CD4-positive, alpha-beta memory T cell (primary cell): ENCODE measurements around the gene ZFPM1. TPM values are rescaled to one million over a fixed set of nuclear protein-coding genes. Genes with fewer than 3 reads are reported as not detected.

Source experiments
- CTCF ChIA-PET: fragments of 350-600 bp; sonication (Branson Sonifier 250); formaldehyde crosslinking; loops from one replicate; lab custom pipeline; 2021; ENCODE audit warnings: inconsistent platforms; ENCODE audit not compliant: partially characterized antibody; lab: Charles Lee
- POLR2A ChIA-PET: fragments of 350-600 bp; sonication (Branson Sonifier 250); formaldehyde crosslinking; loops from one replicate; lab custom pipeline; 2021; ENCODE audit not compliant: partially characterized antibody; lab: Charles Lee
- DNase-seq, 5 donors: peaks; one replicate each; pipeline versions ENCODE4 v3.0.0 to v3.0.0-alpha.2; 2020 to 2022; ENCODE audit warnings: mixed read lengths in 1 of 5
- H3K27ac ChIP-seq: one replicate; pipeline ENCODE4 v1.7.0; 2013; ENCODE audit warnings: low read depth, low read length
- H3K27me3 ChIP-seq: 2 replicates; pipeline ENCODE4 v1.7.0; 2013; ENCODE audit warnings: mild to moderate bottlenecking, low read length, moderate library complexity; ENCODE audit not compliant: insufficient read depth
- H3K36me3 ChIP-seq: 2 replicates; pipeline ENCODE4 v1.7.0; 2013; ENCODE audit warnings: mild to moderate bottlenecking, low read length, moderate library complexity; ENCODE audit not compliant: insufficient read depth
- H3K4me1 ChIP-seq: 2 replicates; pipeline ENCODE4 v1.7.0; 2013; ENCODE audit warnings: mild to moderate bottlenecking, low read length, moderate library complexity; ENCODE audit not compliant: insufficient read depth
- H3K4me3 ChIP-seq, 2 donors: one replicate each; pipeline ENCODE4 v1.7.0; 2013; ENCODE audit warnings: low read length in 2 of 2, mild to moderate bottlenecking in 1 of 2
- H3K9me3 ChIP-seq, 2 donors: one replicate each; pipeline ENCODE4 v1.7.0; 2013; ENCODE audit warnings: low read length in 2 of 2, control low read depth in 1 of 2; ENCODE audit not compliant: control insufficient read depth in 1 of 2
- H3K27ac Mint-ChIP-seq, 7 donors: one replicate each; pipeline ENCODE4 v1.8.0; 2020 to 2021; ENCODE audit warnings: mixed read lengths in 7 of 7, mild to moderate bottlenecking in 6 of 7, inconsistent platforms in 3 of 7, moderate library complexity in 3 of 7
- H3K27me3 Mint-ChIP-seq, 2 donors: one replicate each; pipeline ENCODE4 v1.8.0; 2020 to 2021; ENCODE audit warnings: mixed read lengths in 2 of 2
- H3K36me3 Mint-ChIP-seq, 2 donors: one replicate each; pipeline ENCODE4 v1.8.0; 2020 to 2021; ENCODE audit warnings: mixed read lengths in 2 of 2, inconsistent platforms in 1 of 2, mild to moderate bottlenecking in 1 of 2
- H3K4me1 Mint-ChIP-seq, 4 donors: one replicate each; pipeline ENCODE4 v1.8.0; 2020 to 2021; ENCODE audit warnings: mixed read lengths in 4 of 4, mild to moderate bottlenecking in 1 of 4
- H3K4me3 Mint-ChIP-seq, 8 donors: one replicate each; pipeline ENCODE4 v1.8.0; 2020 to 2021; ENCODE audit warnings: mixed read lengths in 8 of 8, mild to moderate bottlenecking in 7 of 8, moderate library complexity in 6 of 8, inconsistent platforms in 3 of 8
- H3K9me3 Mint-ChIP-seq, 8 donors: one replicate each; pipeline ENCODE4 v1.8.0; 2020 to 2021; ENCODE audit warnings: mixed read lengths in 8 of 8, mild to moderate bottlenecking in 5 of 8, inconsistent platforms in 3 of 8, moderate library complexity in 1 of 8
- intact Hi-C: fragments of 100-400 bp; cut with micrococcal nuclease; formaldehyde crosslinking; loops from one replicate; pipeline ENCODE4 v1.15.1; 2023
- polyA plus RNA-seq, 2 donors: library from polyadenylated mRNA; unstranded; fragments of 300-500 nt; fragmentation: Illumina TruSeq; gene quantifications; one replicate each; pipeline ENCODE4 v1.2.3, GENCODE V29; 2021
- total RNA-seq, 2 experiments: library from RNA; stranded (reverse); gene quantifications; one replicate each; pipeline ENCODE4 v1.2.3, GENCODE V29; 2021

ZFPM1 gene
- total and polyA plus RNA-seq, 4 experiments from 2014 or later = 0.07 to 20.5 (median 9.7) TPM

- Mint-ChIP-seq H3K36me3 (peaks cover 0 to 11% of the 10 kb centered on the region in 2 donors), H3K27me3 (no peaks in the 10 kb centered on the region), H3K9me3 (peaks cover 0 to 3% (median 0%) of the 10 kb centered on the region in 8 donors), H3K27ac (no peak overlapping the region), H3K4me1 (peaks cover 5 to 18% (median 6%) of the 10 kb centered on the region in 4 donors), H3K4me3 (peak overlapping the region in 1 of 8 donors; percentile 17)
- ChIA-PET POLR2A (interaction anchor here (1.1 to 1.4 kb wide), 2 partner anchors 77 to 101 kb away, joined by 3 to 5 read pairs; no protein-coding TSS in a partner anchor), CTCF (no interaction called here)
- intact Hi-C loops = no loop called here
- no peaks in the 10 kb centered on the region for H3K36me3 ChIP-seq
- no peak overlapping the region for H3K4me3 ChIP-seq
- no peaks in the 10 kb centered on the region for H3K9me3 ChIP-seq
- H3K4me1 ChIP-seq = peaks cover 10% of the 10 kb centered on the region
- no peaks in the 10 kb centered on the region for H3K27me3 ChIP-seq
- H3K27ac ChIP-seq = no peak overlapping the region
- peak in 1 of 5 donors; percentile 36 for DNase-seq
These were observed 79.6 kb downstream of the ZFPM1 start for GRCh38 chr16:88532434-88533241.

DNA sequence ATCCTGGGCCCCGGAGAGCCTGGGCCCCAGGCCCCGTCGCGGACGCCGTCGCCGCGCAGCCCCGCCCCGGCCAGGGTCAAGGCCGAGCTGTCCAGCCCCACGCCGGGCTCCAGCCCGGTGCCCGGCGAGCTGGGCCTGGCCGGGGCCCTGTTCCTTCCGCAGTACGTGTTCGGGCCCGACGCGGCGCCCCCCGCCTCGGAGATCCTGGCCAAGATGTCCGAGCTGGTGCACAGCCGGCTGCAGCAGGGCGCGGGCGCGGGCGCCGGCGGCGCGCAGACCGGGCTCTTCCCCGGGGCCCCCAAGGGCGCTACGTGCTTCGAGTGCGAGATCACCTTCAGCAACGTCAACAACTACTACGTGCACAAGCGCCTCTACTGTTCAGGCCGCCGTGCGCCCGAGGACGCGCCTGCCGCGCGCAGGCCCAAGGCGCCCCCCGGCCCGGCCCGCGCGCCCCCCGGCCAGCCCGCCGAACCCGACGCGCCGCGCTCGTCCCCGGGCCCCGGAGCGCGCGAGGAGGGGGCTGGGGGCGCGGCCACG lies 80.4 kb downstream of the ZFPM1 start:
- no peak overlapping the region for H3K27ac ChIP-seq
- intact Hi-C loops = no loop called here
- H3K9me3 ChIP-seq = no peaks in the 10 kb centered on the region
- no peaks in the 10 kb centered on the region for H3K27me3 Mint-ChIP-seq
- H3K4me1 ChIP-seq = peaks cover 10% of the 10 kb centered on the region
- H3K36me3 ChIP-seq = no peaks in the 10 kb centered on the region
- no peak overlapping the region for H3K4me3 ChIP-seq
- no peak overlapping the region for H3K4me3 Mint-ChIP-seq
- ChIA-PET POLR2A (interaction anchor here (1.1 to 1.4 kb wide), 5 partner anchors 27 to 102 kb away, joined by 3 to 5 read pairs (median 3); partner anchors contain the start of gene ZFPM1), CTCF (no interaction called here)
- H3K27me3 ChIP-seq = no peaks in the 10 kb centered on the region
- peak in 1 of 5 donors; percentile 16 for DNase-seq
- peaks cover 0 to 3% (median 0%) of the 10 kb centered on the region in 8 donors for H3K9me3 Mint-ChIP-seq
- H3K36me3 Mint-ChIP-seq = peaks cover 0 to 11% of the 10 kb centered on the region in 2 donors
- peaks cover 5 to 18% (median 6%) of the 10 kb centered on the region in 4 donors for H3K4me1 Mint-ChIP-seq
- no peak overlapping the region for H3K27ac Mint-ChIP-seq

GRCh38 chr16:88533932-88534637 lies 81.0 kb downstream of the ZFPM1 start:
- CTCF ChIA-PET = no interaction called here
- H3K4me1 Mint-ChIP-seq = peaks cover 5 to 18% (median 6%) of the 10 kb centered on the region in 4 donors
- no peaks in the 10 kb centered on the region for H3K9me3 ChIP-seq
- H3K27ac Mint-ChIP-seq = no peak overlapping the region
- peaks cover 10% of the 10 kb centered on the region for H3K4me1 ChIP-seq
- H3K27ac ChIP-seq = peak overlapping the region; percentile 43
- intact Hi-C loops = no loop called here
- no peak overlapping the region for H3K4me3 ChIP-seq
- POLR2A ChIA-PET = interaction anchor here (1.2 to 1.4 kb wide), 4 partner anchors 27 to 86 kb away, joined by 3 to 5 read pairs (median 4); partner anchors contain the start of gene ZFPM1
- peak overlapping the region in 5 of 8 donors; percentile 32 to 79 (median 43) for H3K4me3 Mint-ChIP-seq
- H3K9me3 Mint-ChIP-seq = peaks cover 0 to 3% (median 0%) of the 10 kb centered on the region in 8 donors
- H3K36me3 ChIP-seq = no peaks in the 10 kb centered on the region
- H3K27me3 ChIP-seq = no peaks in the 10 kb centered on the region
- H3K27me3 Mint-ChIP-seq = no peaks in the 10 kb centered on the region
- peak; percentile 62 to 82 (median 78) for DNase-seq
- H3K36me3 Mint-ChIP-seq = peaks cover 0 to 10% of the 10 kb centered on the region in 2 donors

DNA sequence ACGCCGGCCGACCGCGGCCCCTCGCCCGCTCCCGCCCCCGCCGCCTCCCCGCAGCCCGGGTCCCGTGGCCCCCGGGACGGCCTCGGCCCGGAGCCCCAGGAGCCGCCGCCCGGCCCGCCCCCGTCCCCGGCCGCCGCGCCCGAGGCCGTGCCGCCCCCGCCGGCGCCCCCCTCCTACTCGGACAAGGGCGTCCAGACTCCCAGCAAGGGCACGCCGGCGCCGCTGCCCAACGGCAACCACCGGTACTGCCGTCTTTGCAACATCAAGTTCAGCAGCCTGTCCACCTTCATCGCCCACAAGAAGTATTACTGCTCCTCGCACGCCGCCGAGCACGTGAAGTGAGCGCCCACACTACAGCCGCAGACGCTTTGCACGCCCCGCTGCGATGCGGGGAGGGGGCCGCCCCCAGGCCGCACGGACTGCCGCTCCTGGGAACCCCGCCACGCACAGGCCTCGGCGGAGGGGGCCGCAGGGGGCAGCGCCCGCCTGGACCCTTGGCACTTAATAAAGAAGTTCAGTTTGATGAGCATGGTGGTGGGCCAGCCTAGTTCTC lies 81.6 kb downstream of the ZFPM1 start:
- H3K4me3 Mint-ChIP-seq = peak overlapping the region in 7 of 8 donors; percentile 63 to 83 (median 79)
- H3K36me3 ChIP-seq = no peaks in the 10 kb centered on the region
- no peaks in the 10 kb centered on the region for H3K27me3 ChIP-seq
- ChIA-PET CTCF (no interaction called here), POLR2A (interaction anchor here (1.2 to 1.4 kb wide), 3 partner anchors 26 to 87 kb away, joined by 3 to 4 read pairs (median 3); partner anchors contain the start of gene ZFPM1)
- peaks cover 10% of the 10 kb centered on the region for H3K4me1 ChIP-seq
- no peaks in the 10 kb centered on the region for H3K9me3 ChIP-seq
- no peaks in the 10 kb centered on the region for H3K27me3 Mint-ChIP-seq
- H3K27ac Mint-ChIP-seq = peak overlapping the region in 5 of 7 donors; percentile 42 to 83 (median 79)
- H3K9me3 Mint-ChIP-seq = peaks cover 0 to 3% (median 0%) of the 10 kb centered on the region in 8 donors
- peaks cover 0 to 9% of the 10 kb centered on the region in 2 donors for H3K36me3 Mint-ChIP-seq
- peak in 4 of 5 donors; percentile 15 to 48 (median 21) for DNase-seq
- intact Hi-C loops = no loop called here
- peaks cover 5 to 18% (median 6%) of the 10 kb centered on the region in 4 donors for H3K4me1 Mint-ChIP-seq
- H3K27ac ChIP-seq = peak overlapping the region; percentile 2
- H3K4me3 ChIP-seq = peak overlapping the region in 1 of 2 donors; percentile 24

GRCh38 chr16:88535191-88535856 lies 82.2 kb downstream of the ZFPM1 start:
- H3K4me1 Mint-ChIP-seq = peaks cover 5 to 18% (median 6%) of the 10 kb centered on the region in 4 donors
- POLR2A ChIA-PET = interaction anchor here (1.0 to 2.8 kb wide), 2 partner anchors 35 to 83 kb away, joined by 3 to 12 read pairs; partner anchors contain the start of genes ZC3H18 and ZFPM1
- H3K4me3 Mint-ChIP-seq = peak overlapping the region; percentile 67 to 81 (median 78)
- peaks cover 0 to 9% of the 10 kb centered on the region in 2 donors for H3K36me3 Mint-ChIP-seq
- Histone ChIP-seq H3K4me3 (peak overlapping the region in 1 of 2 donors; percentile 24), H3K27ac (peak overlapping the region; percentile 2), H3K4me1 (peaks cover 10% of the 10 kb centered on the region), H3K9me3 (no peaks in the 10 kb centered on the region), H3K36me3 (no peaks in the 10 kb centered on the region), H3K27me3 (no peaks in the 10 kb centered on the region)
- peak in 1 of 5 donors; percentile 36 for DNase-seq
- CTCF ChIA-PET = interaction anchor here (1.4 kb wide), 1 partner anchor 26 kb away, joined by 6 read pairs; no protein-coding TSS in a partner anchor
- H3K27me3 Mint-ChIP-seq = no peaks in the 10 kb centered on the region
- H3K9me3 Mint-ChIP-seq = peaks cover 0 to 3% (median 0%) of the 10 kb centered on the region in 8 donors
- intact Hi-C loops = no loop called here
- H3K27ac Mint-ChIP-seq = peak overlapping the region in 6 of 7 donors; percentile 74 to 92 (median 84)

GRCh38 chr16:88535857-88536222 lies 82.8 kb downstream of the ZFPM1 start:
- peaks cover 0 to 9% of the 10 kb centered on the region in 2 donors for H3K36me3 Mint-ChIP-seq
- no peaks in the 10 kb centered on the region for H3K27me3 ChIP-seq
- no peaks in the 10 kb centered on the region for H3K36me3 ChIP-seq
- intact Hi-C loops = no loop called here
- H3K27ac ChIP-seq = no peak overlapping the region
- ChIA-PET CTCF (interaction anchor here (0.8 to 1.4 kb wide), 2 partner anchors 22 to 25 kb away, joined by 3 to 6 read pairs; no protein-coding TSS in a partner anchor), POLR2A (interaction anchor here (0.9 to 2.8 kb wide), 3 partner anchors 34 to 682 kb away, joined by 3 to 12 read pairs (median 3); partner anchors contain the start of genes ZC3H18, ZFPM1 and ZNF778)
- no peaks in the 10 kb centered on the region for H3K9me3 ChIP-seq
- H3K9me3 Mint-ChIP-seq = peaks cover 0 to 3% (median 0%) of the 10 kb centered on the region in 8 donors
- H3K27ac Mint-ChIP-seq = peak overlapping the region in 6 of 7 donors; percentile 73 to 92 (median 84)
- H3K27me3 Mint-ChIP-seq = no peaks in the 10 kb centered on the region
- peak overlapping the region; percentile 67 to 78 (median 77) for H3K4me3 Mint-ChIP-seq
- H3K4me3 ChIP-seq = no peak overlapping the region
- DNase-seq = no peak
- peaks cover 10% of the 10 kb centered on the region for H3K4me1 ChIP-seq
- peaks cover 5 to 18% (median 6%) of the 10 kb centered on the region in 4 donors for H3K4me1 Mint-ChIP-seq
